Psoas muscle (tissue), 8 donors: ENCODE measurements around the gene SGSM2. TPM values are rescaled to one million over a fixed set of nuclear protein-coding genes. Genes with fewer than 3 reads are reported as not detected.

ENCODE experiments used
- ATAC-seq, 4 donors: fragments of 200-7000 bp; cut with Tn5 transposase; one replicate each; pipeline ENCODE4 v1.9.1; 2020; ENCODE audit warnings: moderate library complexity in 3 of 4, mild to moderate bottlenecking in 2 of 4
- DNase-seq, 2 donors: peaks; one replicate each; pipeline ENCODE4 v3.0.0-alpha.2; 2020
- H3K27ac ChIP-seq: fragments of 200-600 bp; one replicate; pipeline ENCODE4 v1.8.0; 2022
- H3K27me3 ChIP-seq, 3 donors: fragments of 200-600 bp in 1 of 3; one replicate each; pipeline versions ENCODE4 v1.6.1 to v1.8.0; 2013 to 2022; ENCODE audit warnings: low read length in 2 of 3, mild to moderate bottlenecking in 2 of 3, moderate library complexity in 1 of 3; ENCODE audit not compliant: insufficient read depth in 3 of 3
- H3K36me3 ChIP-seq, 2 donors: fragments of 200-600 bp in 1 of 2; one replicate each; pipeline versions ENCODE4 v1.6.1 to v1.8.0; 2013 to 2022; ENCODE audit warnings: low read depth in 1 of 2, mild to moderate bottlenecking in 1 of 2, moderate library complexity in 1 of 2; ENCODE audit not compliant: insufficient read depth in 1 of 2
- H3K4me1 ChIP-seq: fragments of 200-600 bp; one replicate; pipeline ENCODE4 v1.8.0; 2022
- H3K4me3 ChIP-seq: fragments of 200-600 bp; one replicate; pipeline ENCODE4 v1.8.0; 2022; ENCODE audit warnings: mild to moderate bottlenecking
- H3K9me3 ChIP-seq: fragments of 200-600 bp; one replicate; pipeline ENCODE4 v1.8.0; 2022
- CTCF ChIP-seq: fragments of 200-600 bp; IDR thresholded peaks from one replicate; pipeline ENCODE4 v1.8.0; 2022; ENCODE audit warnings: antibody characterized with exemption
- WGBS, 3 donors: extraction: QIAGEN DNeasy Blood & Tissue Kit; methylation state at CpG; one replicate each; pipeline versions ENCODE4 v1.1.6 to v1.1.7; 2013; 5-methylcytosine and 5-hydroxymethylcytosine counted together
- intact Hi-C, 2 donors: fragments of 100-400 bp; cut with DNase I; formaldehyde crosslinking; loops; one replicate each; pipeline versions ENCODE4 v1.11.0 to v1.14.2; 2022
- polyA plus RNA-seq, 3 donors: library from polyadenylated mRNA; stranded (reverse); fragments of 200-250 nt; gene quantifications; one replicate each; pipeline ENCODE4 v1.2.3, GENCODE V29; 2013
- total RNA-seq, 4 donors: library from RNA; stranded (reverse); fragmentation: NEBNext Ultra II Directional in 2 of 4; extraction: Animal tissue kit (Norgen Biotek cat#: 25700) in 2 of 4; gene quantifications; one replicate each; pipeline versions ENCODE4 v1.2.1 to v1.2.4, GENCODE V29; 2021 to 2023
- donor health status: healthy with polysubstance abuse.
- donor health status: DM: no; HTN: no; CAD: no; lungs with moderate emphysema.
- donor health status: Bipolar disorder and iron deficiency.
- donor health status: healthy.
- donor health status: DM: yes; HTN: yes; CAD: no.
- donor health status: DM: no; HTN: no; CAD: no.
- donor health status: DM: no; HTN: no; CAD: no.
- donor health status: DM: yes; HTN: yes; CAD: no.

SGSM2 gene
- total and polyA plus RNA-seq, 7 donors = 9.6 to 25.6 (median 13.5) TPM

DNA sequence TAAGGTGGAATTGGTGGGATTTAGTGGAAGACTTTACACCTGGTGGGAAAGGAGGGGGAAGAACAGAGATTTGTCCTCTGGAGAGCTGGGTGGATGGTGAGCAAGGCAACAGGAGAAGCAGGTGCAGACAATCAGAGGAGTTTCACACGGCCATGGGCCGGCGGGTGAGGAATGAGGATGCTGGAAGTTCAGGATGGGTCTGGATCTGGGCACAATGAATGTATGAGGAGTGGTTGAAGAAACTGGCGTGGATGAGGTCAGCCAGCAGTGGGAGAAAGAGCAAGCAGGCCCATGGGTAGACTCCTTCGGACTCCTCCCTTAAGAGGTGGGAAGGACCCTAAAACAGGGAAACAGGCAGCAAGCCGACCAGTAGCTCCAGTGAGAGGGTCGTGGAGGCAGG is 73.7 kb downstream of the SGSM2 start:
- Histone ChIP-seq H3K4me1 (peaks cover 26% of the 10 kb centered on the region), H3K4me3 (no peak overlapping the region), H3K36me3 (peaks cover 0 to 9% of the 10 kb centered on the region in 2 donors), H3K27me3 (no peaks in the 10 kb centered on the region), H3K27ac (no peak overlapping the region), H3K9me3 (no peaks in the 10 kb centered on the region)
- DNase-seq = no peak
- intact Hi-C loops = loop anchor here in 1 of 2 donors (10.0 kb wide), 1 partner anchor 46 kb away; no protein-coding TSS in a partner anchor
- no peak for TF ChIP-seq CTCF
- ATAC-seq = no peak
- 86 to 92% (median 92%) methylated on average over 7 of the region's 7 CpGs for whole genome bisulfite sequencing, 3 donors

DNA sequence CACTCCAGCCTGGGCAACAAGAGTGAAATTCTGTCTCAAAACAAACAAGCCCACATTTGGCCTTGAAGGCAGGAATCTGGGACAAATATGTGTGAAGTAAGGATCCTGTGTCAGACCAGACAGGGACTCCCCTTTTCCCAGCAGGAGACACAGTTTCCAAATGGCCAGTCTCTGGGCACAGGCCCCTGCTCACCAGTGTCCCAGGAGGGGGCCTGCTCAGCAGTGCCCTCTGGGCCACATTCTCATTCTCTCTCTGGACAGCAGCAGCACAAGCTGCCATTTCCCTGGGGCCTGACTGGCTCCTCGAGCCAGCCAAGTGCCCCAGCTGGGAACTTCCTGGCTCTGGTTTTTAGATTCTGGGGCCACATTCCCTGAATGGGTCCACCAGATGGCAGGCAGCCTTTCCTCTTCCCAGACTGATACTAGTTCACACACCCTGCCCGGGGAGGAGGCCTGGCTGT is 75.3 kb downstream of the SGSM2 start:
- Histone ChIP-seq H3K27me3 (no peaks in the 10 kb centered on the region), H3K36me3 (peaks cover 0 to 9% of the 10 kb centered on the region in 2 donors), H3K27ac (peak overlapping the region; percentile 69), H3K9me3 (no peaks in the 10 kb centered on the region), H3K4me1 (peaks cover 21% of the 10 kb centered on the region), H3K4me3 (no peak overlapping the region)
- DNase-seq = peak in 1 of 2 donors; percentile 59
- peak; percentile 7 for TF ChIP-seq CTCF
- WGBS, 3 donors = 17 to 28% (median 19%) methylated on average over 2 of the region's 2 CpGs
- peak; percentile 21 to 44 (median 38) for ATAC-seq
- intact Hi-C loops = loop anchor here in 1 of 2 donors (10.0 kb wide), 1 partner anchor 48 kb away; no protein-coding TSS in a partner anchor

DNA sequence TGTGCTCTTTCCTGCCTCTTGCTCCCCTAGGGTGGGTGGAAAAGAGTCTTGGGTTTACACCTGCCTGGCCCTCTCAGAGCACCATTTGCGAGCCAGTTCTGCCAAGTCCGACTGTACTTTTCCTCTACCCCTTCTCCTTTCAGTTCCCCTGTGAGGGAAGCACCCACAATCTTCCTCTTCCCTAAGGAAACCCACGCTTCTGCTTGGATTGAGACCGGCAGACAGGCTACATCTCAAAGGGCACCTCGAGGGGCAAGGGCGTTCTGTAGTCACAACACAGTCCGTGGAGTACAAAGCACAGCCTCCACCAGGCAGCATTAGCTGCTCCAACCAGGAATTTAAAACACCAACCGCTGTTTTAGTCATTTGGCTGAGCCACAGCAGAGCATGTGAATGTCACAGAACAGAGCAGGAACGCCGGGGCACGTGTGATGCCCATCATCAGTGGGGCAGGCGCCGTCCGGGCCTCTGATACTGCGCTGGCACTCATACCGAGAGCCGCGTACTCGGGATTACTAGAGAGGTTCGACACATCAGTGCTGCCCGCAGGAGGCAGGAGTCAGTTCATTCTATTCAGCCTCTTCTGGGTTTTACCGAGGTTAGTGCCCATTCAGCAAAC is 77.3 kb downstream of the SGSM2 start:
- Histone ChIP-seq H3K36me3 (peaks cover 0 to 15% of the 10 kb centered on the region in 2 donors), H3K27ac (no peak overlapping the region), H3K27me3 (no peaks in the 10 kb centered on the region), H3K4me1 (peaks cover 33% of the 10 kb centered on the region), H3K9me3 (no peaks in the 10 kb centered on the region), H3K4me3 (no peak overlapping the region)
- TF ChIP-seq CTCF = no peak
- intact Hi-C loops = loop anchor here in 1 of 2 donors (5.0 to 10.0 kb wide), 2 partner anchors 50 to 293 kb away; no protein-coding TSS in a partner anchor
- 92 to 96% (median 93%) methylated on average over 22 of the region's 22 CpGs for WGBS, 3 donors
- no peak for ATAC-seq
- DNase-seq = no peak

DNA sequence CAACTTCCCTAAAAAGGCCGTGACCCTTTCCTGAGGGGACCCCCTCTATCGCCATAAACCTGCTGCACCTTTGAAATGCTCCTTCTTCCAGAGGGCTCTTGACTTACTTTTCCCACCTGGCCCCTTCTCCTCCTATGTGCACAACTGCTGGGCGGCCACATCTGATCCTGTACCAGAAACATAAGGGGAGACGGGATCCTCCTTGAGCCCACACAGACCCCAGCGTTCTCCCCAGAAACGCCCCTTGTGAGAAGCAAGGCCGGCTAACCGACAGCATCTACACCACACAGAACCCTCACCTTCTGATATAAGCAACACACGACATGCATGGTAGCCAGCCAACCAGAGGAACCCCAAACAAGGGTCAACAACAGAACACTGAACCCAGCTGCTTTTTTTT is 77.8 kb downstream of the SGSM2 start:
- intact Hi-C loops = loop anchor here in 1 of 2 donors (5.0 to 10.0 kb wide), 2 partner anchors 50 to 292 kb away; no protein-coding TSS in a partner anchor
- DNase-seq (no peak), ATAC-seq (no peak)
- no peak for TF ChIP-seq CTCF
- peaks cover 0 to 20% of the 10 kb centered on the region in 2 donors for H3K36me3 ChIP-seq
- H3K4me1 ChIP-seq = peaks cover 33% of the 10 kb centered on the region
- WGBS, 3 donors = 85 to 91% (median 90%) methylated on average over 9 of the region's 9 CpGs
- no peak overlapping the region for H3K27ac ChIP-seq
- H3K9me3 ChIP-seq = no peaks in the 10 kb centered on the region
- H3K4me3 ChIP-seq = no peak overlapping the region
- no peaks in the 10 kb centered on the region for H3K27me3 ChIP-seq
